GM18868 (cell line): ENCODE measurements around the gene IL17RD.
A peak's percentile ranks its signal among the peaks of the same experiment; 100 is the strongest.

Experiments used
- ATAC-seq: cut with Tn5 transposase; IDR thresholded peaks from one replicate; pipeline ENCODE4 v1.9.1; 2021; ENCODE audit warnings: mild to moderate bottlenecking, moderate library complexity; ENCODE audit not compliant: unreplicated experiment

Gene IL17RD

GRCh38 chr3:57164657-57165573 lies at the start of gene IL17RD:
IL17RD (minus strand) TSS chr3:57165353; CDS start chr3:57165286, 67 bp downstream.
- peak; percentile 54 for ATAC-seq

DNA sequence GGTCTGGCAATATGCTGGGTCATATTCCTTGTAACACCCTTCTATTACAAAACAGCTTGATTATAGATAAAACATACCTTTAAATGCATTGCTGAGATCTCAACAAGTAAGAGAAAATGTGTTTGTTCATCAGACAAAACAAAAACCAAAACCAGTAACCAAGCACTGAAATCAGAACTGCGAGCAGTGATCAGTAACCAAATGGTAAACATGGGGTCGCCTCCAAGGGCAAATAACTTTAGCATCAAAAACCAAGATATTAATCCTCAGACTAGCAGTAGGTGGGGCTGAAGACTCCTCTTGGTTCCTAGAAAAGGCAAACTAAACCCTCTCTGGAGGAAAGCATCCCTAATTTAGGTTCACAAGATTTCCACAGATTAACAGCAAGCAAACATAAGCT lies 41.3 kb upstream of the IL17RD start:
- no peak for ATAC-seq

DNA sequence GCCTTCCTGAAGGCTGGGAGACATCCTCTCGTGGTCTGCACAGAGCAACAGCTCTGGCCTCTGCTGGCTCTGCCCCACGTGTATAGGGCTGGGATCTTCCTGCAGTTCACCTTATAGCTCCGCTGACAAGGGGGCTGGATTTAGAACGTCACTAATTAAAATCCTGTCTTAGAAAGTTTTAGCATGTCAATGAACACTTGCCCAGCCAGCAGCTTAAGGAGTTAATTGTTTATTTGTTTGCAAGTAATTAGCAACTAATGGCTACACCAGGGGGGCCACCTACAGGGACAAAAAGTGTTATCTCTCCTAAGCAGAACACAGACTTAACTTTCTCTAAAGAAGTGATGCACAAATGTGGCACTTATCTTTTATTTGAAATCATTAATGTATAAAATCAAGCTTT lies 34.7 kb upstream of the IL17RD start, which contains the start of gene HESX1:
TSS of gene HESX1 (minus strand) at position 84 of the 403 bp plus-strand sequence. CDS start at position 24, 60 bp downstream.
- no peak for ATAC-seq

DNA sequence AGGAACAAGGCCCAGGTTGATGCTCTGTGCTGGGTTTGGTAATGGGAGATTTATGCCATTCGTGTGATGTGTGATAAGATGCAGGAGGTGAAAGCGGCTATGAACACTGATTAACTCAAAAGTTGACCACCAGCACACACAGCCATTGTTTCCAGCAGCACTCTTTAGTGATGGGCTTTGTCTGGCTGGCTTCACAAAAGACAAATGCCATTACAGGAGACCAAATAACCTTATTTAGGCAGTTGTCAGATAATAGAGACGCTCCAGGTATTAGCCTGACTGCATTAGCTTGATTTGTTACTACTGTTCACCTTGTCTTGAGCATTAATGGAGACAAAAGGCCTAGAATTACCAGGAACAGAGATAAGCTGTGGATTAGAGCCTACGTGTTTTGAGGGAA lies 29.5 kb upstream of the IL17RD start:
- ATAC-seq, result no peak

GRCh38 chr3:57192028-57192427 lies 26.9 kb upstream of the IL17RD start:
- ATAC-seq, result no peak

GRCh38 chr3:57184526-57184925 lies 19.4 kb upstream of the IL17RD start:
- ATAC-seq, result no peak

DNA sequence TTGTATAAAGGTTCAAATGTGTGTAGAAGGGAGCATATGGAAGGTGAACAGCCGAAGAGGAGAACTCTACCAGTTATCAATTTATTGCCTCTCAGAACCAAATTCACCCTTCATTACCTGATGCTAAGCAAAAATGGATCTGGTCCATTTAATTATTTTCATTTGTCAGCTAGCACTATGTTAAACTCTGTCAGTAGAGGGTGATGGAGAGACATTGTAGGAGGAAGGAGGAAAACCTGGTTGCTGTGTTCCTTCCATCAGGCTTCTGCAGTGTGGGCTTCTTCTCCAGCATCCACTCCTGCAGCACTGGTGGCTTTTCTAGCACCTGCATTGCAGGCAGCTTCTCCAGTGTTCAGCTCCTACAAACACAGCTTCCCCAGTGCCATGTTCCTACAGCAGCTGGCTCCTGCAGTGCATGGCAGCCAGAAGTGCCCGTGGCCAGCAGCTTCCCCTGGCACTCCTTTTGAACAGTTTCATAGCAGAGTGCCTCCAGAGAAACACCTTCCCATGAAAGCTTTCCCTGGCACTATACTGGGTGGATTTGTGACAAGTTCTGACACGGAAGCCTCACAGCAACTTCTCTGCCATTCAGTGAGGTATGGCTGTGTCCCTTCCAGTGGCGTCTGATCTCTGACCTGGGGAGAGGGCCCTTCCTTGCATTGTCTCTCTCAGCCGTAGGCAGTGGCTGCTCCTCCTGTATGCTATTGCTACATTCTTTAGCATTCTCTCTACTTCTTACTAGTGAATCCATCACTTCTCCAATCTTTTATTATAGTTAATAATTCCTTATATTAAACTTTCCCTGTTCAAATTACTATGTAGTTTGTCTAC lies 14.6 kb upstream of the IL17RD start:
- peak; percentile 51 for ATAC-seq

DNA sequence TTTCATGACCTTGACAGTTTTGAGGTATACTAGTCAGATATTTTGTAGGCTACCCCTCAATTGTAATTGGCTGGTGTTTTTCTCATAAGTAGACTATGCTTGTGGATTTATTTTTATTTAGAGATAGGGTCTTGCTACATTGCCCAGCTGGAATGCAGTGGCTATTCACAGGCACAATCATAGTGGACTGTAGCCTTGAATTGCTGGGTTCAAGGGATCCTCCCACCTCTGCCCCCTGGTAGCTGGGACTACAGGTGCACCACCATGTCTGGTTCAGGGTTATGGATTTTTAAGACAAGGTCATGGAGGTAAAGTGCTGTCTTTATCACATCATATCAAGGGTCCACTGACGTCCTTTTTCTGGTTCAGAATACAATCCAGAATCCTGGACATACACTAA lies 10.9 kb upstream of the IL17RD start:
- no peak for ATAC-seq

DNA sequence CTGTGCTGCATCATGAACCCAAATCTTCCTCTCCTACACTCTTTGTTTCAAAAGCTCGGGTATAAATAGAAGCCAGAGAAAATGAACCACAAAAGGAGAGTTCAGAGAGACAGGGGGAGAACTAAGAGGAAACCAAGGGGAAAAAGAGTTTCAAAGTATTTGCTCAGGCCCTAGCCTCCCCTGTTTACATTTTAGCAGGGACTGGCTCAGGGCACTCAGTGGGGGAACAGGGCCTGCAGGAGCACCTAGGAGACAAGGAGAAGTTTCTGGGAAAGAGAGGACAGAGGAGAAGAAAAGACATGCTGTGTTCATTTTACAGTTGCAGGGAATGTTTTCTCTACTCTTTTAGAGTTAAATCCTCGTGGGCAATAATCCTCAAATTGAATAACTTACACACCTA lies 8.5 kb upstream of the IL17RD start:
- ATAC-seq, result no peak

GRCh38 chr3:57170946-57171345 lies 5.8 kb upstream of the IL17RD start:
- no peak for ATAC-seq

DNA sequence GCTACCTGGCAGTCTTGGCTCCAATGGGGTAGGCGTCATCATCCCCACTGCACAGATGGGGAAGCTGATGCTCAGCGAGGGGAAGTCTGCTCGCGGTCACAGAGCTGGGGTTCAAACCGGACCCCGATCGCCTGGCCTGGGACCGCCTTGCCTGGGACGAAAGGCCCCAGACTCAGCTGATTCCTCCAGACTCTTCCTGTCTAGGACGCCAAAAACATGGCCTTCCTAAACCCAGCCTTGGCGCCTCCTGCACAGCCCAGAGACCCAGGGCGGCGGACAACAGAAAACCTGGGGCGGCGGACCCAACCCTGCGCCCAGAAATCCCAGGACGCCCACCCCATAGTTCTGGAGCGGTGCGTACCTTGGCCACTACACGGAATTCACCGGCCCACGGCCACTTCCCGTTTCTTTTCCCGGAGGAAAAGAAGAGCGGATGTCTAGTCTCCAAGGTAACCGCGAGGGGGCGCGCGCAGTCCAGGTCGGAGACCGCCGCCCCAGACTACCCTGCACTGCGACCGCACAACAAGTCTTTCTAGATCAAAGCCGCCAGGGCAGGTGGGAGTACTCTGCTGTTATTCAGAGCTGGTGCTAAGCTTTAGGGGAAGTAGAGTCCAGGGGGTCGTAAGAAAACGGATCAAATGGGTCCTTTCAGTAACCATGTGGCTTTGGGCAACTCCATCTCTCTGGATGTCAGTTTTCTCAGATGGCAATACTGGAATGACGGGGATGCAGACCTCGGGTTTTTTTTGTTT lies 4.9 kb upstream of the IL17RD start:
- ATAC-seq, result peak; percentile 77

DNA sequence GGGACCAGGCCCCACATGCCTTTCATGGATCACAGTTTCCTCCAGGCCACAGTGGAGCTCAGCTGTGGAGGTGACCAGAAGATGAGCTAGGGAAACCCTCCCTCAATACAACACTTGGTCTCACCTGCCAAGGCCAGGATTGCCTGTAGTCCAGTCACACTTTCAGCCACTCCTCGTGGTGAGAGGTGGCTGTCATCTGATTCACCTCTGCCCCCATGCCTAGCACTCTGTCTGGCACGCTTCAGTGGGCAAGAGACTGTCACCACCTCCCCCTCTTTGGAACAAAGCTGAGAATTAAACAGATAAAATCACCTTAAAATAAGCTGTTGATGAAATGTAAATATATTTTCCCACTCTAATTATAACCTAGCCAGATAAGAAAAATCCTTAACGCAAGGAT lies 4.0 kb upstream of the IL17RD start:
- ATAC-seq, result no peak

- ATAC-seq, result no peak
Observed at GRCh38 chr3:57168151-57168550, 3.0 kb upstream of the IL17RD start.

GRCh38 chr3:57166660-57167059 lies 1.5 kb upstream of the IL17RD start:
- no peak for ATAC-seq

GRCh38 chr3:57165641-57166040 lies 488 bp upstream of the IL17RD start:
- no peak for ATAC-seq

- no peak for ATAC-seq
Observed at GRCh38 chr3:57164217-57164656, 916 bp downstream of the IL17RD start.

DNA sequence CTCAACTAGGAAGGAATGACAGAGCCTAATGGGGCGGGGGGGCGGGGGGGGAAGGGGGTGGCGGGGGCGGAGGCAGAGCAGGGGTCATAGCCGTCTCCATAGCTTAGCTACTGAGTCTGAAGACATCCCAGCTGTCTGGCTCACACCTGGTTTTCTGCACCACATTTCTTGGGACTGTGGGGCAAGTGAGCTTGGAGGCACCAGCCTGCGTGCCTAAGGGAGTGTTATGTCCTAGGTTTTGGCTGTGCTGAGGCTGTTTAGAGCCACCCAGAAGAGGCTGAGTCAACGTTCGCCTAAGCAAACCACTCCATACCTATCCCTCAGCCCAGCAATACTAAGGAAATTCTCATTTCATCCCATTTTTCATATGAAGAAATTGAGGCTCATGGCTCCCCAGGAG lies 1.4 kb downstream of the IL17RD start:
- no peak for ATAC-seq

DNA sequence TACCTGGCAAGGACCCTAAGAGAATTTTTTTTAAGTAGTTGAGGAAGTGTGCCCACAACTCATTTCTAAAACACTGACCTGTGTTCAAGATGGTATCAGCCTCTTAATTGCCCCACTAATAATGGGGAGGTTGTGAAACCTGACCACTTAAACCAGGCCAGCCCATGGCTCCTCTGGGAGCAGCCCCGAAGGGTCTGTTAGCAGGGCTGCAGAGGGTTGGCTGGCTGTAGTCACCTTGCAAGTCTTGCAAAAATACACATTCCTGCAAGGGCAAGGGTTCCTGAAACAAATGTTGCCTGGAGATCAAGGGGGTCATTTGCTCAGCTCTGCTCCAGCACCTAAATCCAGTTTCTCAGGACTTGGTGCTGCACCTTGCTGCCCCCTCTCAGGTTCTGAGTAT lies 3.2 kb downstream of the IL17RD start:
- no peak for ATAC-seq

GRCh38 chr3:57160765-57161538 lies 4.2 kb downstream of the IL17RD start:
- no peak for ATAC-seq

DNA sequence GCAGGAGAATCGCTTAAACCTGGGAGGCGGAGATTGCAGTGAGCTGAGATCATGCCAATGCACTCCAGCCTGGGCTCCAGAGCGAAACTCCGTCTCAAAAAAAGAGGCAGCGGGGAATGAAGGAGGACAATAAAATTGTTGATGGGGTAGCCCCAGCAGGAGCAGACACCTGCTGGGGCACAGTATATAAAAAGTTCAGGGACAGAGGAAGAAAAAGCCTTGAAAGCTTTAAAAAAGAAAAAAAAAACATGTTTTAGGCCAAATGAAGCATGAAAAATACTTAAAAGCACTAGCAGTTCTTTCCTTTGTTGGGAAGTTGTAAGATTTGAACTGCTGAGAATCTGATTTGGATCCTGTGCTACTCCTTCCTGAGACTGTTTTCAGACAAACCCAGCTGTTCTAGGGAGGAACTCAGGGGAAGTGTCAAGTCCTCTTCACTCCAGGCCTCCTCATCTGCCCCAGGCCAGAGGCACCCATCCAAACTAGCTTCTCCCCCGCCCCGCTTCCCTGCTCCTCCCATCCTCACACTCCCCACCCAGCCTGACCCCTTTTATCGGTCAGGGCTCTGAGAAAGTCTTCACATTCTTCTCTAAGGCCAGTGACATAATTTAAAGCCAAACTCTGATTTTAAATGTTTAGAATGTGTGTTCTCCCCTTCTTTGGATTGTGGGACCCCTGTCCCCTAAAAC lies 4.9 kb downstream of the IL17RD start:
- no peak for ATAC-seq
